ENCODE data around the gene KIF16B.

- no peak for TF ChIP-seq CTCF (IDR thresholded peaks at IDR 0.05; ENCODE audit: poor library complexity)
- TF ChIP-seq EZH2 (IDR thresholded peaks at IDR 0.05; ENCODE audit: borderline replicate concordance): no peak
- no peak for TF ChIP-seq EZH2phosphoT487 (IDR thresholded peaks at IDR 0.05; ENCODE audit: low read depth, severe bottlenecking, unreplicated experiment)
Observed at GRCh38 chr20:16537025-16537665, 36.1 kb downstream of the KIF16B start.

Data from hepatocyte (in vitro differentiated cells).